ENCODE data around the gene MCEE. TPM values are rescaled to one million over a fixed set of nuclear protein-coding genes. Genes with fewer than 3 reads are reported as not detected.
"Not testable (repeated sequence)": the region's sequence is repeated elsewhere in the genome, so short reads cannot be mapped to it uniquely, and the experiment has no call there.

Gene MCEE
- total and polyA plus RNA-seq, 5 donors, result 25.0 to 44.2 (median 31.3) TPM

DNA sequence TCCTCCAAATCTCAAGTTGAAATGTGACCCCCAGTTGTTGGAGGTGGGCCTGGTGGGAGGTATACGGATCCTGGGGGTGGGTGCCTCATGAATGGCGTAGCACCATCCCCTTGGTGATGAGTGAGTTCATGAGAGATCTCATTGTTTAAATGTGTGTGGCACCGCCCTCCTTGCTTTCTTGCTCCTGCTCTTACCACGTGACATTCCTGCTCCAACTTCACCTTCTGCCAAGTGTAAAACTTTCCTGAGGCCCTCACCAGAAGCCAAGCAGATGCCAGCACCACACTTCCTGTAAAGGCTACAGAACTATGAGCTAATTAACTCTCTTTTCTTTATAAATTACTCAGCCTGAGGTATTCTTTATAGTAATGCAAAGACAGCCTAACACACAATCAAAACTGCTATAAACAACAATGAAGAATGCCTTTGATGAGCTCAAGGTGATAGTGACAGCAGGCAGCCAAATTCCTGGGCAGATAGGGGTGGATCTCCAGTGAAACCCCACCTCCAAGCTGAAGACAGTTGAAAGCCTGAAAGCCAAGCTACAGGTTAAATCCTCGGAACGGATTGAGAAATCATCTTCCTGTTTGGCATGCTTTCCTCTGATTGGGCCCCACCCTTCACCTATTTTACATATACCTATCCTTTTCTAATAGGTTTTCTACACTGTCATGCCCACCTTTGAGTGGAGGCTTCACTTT, 26.9 kb downstream of the MCEE start:
- intact Hi-C loops (cut with DNase I), result no loop called here
- H3K4me1 ChIP-seq (ENCODE audit: control insufficient read depth, insufficient read depth, low read length), result no peaks in the 10 kb centered on the region
- no peak overlapping the region for H3K27ac ChIP-seq (ENCODE audit: low read length)
- WGBS, result 74% methylated on average over 6 of the region's 6 CpGs
- H3K27me3 ChIP-seq (ENCODE audit: control insufficient read depth, insufficient read depth), result no peaks in the 10 kb centered on the region
- ATAC-seq, result no peak
- H3K9me3 ChIP-seq (ENCODE audit: control insufficient read depth, low read length), result no peaks in the 10 kb centered on the region
- no peak overlapping the region for H3K4me3 ChIP-seq (ENCODE audit: low read length)
- DNase-seq, result no peak

DNA sequence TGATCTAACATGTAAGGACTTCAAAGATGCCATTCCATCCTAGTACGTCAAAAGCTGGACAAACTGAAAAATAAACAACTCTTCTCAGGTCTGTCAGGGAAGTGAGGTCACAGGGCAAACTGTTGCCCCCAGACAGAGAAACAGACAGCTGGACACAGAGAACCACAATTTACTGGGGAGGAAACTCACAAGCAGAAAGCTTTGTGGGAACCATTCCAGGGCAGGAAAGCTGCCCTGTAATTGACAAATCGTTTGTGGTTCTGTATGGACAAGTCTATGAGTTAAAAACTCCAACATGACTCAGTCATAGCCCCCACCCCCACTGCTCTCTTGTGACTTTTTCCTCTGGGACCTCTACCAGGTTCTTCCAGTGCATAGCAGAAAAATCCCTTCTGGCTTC, 28.4 kb downstream of the MCEE start:
- DNase-seq (no peak), ATAC-seq (no peak)
- no peaks in the 10 kb centered on the region for H3K27me3 ChIP-seq (ENCODE audit: control insufficient read depth, insufficient read depth)
- H3K27ac ChIP-seq (ENCODE audit: low read length), result no peak overlapping the region
- H3K9me3 ChIP-seq (ENCODE audit: control insufficient read depth, low read length), result no peaks in the 10 kb centered on the region
- no peaks in the 10 kb centered on the region for H3K4me1 ChIP-seq (ENCODE audit: control insufficient read depth, insufficient read depth, low read length)
- H3K4me3 ChIP-seq (ENCODE audit: low read length), result no peak overlapping the region
- 43% methylated on average over 2 of the region's 2 CpGs for WGBS
- intact Hi-C loops (cut with DNase I), result no loop called here

DNA sequence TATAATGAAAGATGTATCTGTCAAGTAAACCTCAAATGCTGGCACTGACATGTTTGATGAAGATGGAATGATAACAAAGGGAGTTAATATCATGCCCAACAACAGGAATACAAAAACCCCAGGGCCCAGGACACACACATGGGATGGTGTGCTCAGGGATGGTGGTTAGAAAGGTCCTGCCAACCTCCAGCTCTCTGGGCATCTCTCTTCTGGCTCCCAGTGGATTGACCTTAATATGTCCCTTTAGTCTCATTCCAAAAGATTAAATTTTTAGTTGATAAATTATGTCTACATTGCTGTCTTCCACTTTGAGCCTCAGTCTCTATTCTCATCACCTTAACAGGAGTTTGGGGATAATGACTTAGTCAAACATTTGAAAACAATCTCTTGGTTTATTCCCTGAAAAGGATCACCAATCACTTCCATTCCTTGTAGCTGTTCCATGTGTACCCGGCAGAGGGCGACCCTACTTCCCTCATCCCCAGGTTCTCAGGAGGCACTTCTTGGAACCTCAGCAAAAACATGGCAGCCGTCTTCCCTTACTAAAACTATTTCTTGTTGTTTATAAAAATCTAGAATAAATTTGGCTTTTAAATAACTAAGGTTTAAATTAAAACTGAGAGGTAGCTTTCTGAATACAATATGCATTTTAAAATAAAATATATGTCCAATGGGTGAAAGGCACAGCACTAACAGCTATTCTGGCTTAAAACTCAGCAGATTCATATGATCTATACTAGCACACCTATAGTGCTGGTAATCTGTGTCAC, 29.6 kb downstream of the MCEE start:
- H3K4me1 ChIP-seq (ENCODE audit: control insufficient read depth, insufficient read depth, low read length), result no peaks in the 10 kb centered on the region
- no peak overlapping the region for H3K27ac ChIP-seq (ENCODE audit: low read length)
- ATAC-seq, result peak in 1 of 2 donors; percentile 63
- peak; percentile 41 to 71 (median 61) for DNase-seq
- H3K4me3 ChIP-seq (ENCODE audit: low read length), result no peak overlapping the region
- no peaks in the 10 kb centered on the region for H3K27me3 ChIP-seq (ENCODE audit: control insufficient read depth, insufficient read depth)
- 5% methylated on average over 3 of the region's 3 CpGs for WGBS
- H3K9me3 ChIP-seq (ENCODE audit: control insufficient read depth, low read length), result no peaks in the 10 kb centered on the region
- intact Hi-C loops (cut with DNase I), result no loop called here

DNA sequence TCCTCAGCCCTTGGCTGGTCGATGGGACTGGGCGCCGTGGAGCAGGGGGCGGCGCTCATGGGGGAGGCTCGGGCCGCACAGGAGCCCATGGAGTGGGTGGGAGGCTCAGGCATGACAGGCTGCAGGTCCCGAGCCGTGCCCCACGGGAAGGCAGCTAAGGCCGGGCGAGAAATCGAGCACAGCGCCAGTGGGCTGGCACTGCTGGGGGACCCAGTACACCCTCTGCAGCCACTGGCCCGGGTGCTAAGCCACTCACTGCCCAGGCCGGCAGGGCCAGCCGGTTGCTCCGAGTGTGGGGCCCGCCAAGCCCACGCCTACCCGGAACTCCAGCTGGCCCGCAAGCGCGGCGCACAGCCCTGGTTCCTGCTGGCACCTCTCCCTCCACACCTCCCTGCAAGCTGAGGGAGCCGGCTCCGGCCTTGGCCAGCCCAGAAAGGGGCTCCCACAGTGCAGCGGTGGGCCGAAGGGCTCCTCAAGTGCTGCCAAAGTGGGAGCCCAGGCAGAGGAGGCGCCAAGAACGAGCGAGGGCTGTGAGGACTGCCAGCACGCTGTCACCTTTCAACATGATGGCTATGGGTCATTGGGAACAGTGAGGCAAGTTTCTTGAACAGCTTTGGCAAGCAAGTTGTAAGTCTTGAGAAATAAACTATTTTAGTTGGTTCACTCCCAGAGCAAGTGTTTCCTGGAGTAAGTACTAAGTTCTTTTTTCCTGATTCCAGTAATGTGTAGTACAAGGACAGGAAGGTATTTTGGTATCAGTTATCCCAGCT, 37.4 kb downstream of the MCEE start:
- H3K4me3 ChIP-seq (ENCODE audit: low read length); H3K9me3 ChIP-seq (ENCODE audit: control insufficient read depth, low read length); H3K27ac ChIP-seq (ENCODE audit: low read length); H3K27me3 ChIP-seq (ENCODE audit: control insufficient read depth, insufficient read depth); intact Hi-C loops (cut with DNase I); H3K4me1 ChIP-seq (ENCODE audit: control insufficient read depth, insufficient read depth, low read length); ATAC-seq: not testable (repeated sequence)
- peak in 1 of 3 donors; percentile 40 for DNase-seq
- WGBS, result 92% methylated on average over 33 of the region's 33 CpGs

DNA sequence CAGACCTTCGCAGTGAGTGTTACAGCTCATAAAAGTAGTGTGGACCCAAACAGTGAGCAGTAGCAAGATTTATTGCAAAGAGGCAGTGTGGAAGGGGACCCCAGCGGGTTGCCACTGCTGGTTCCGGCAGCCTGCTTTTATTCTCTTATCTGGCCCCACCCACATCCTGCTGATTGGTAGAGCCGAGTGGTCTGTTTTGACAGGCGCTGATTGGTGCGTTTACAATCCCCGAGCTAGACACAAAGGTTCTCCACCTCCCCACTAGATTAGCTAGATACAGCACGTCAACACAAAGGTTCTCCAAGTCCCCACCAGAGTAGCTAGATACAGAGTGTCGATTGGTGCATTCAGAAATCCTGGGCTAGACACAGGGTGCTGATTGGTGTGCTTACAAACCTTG, 38.2 kb downstream of the MCEE start:
- ATAC-seq; H3K4me3 ChIP-seq (ENCODE audit: low read length); H3K9me3 ChIP-seq (ENCODE audit: control insufficient read depth, low read length); H3K4me1 ChIP-seq (ENCODE audit: control insufficient read depth, insufficient read depth, low read length); H3K27ac ChIP-seq (ENCODE audit: low read length); intact Hi-C loops (cut with DNase I); DNase-seq; H3K27me3 ChIP-seq (ENCODE audit: control insufficient read depth, insufficient read depth): not testable (repeated sequence)
- WGBS, result 66% methylated on average over 9 of the region's 9 CpGs

DNA sequence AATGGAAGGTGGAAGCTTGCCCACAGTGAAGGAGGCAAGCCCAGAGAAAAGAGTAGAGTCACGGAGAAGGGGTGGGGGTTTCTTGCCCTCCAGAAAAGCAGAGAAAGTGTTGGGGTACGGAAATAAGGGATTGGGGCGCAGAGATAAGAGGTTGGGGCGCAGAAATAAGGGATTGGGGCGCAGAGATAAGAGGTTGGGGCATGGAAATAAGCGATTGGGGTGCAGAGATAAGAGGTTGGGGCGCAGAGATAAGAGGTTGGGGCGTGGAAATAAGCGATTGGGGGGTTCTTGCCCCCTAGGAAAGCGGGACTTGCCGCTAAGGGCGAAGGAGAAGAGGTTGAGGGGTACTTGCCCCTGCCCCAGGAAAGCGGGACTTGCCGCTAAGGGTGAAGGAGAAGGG, 40.6 kb downstream of the MCEE start:
- intact Hi-C loops (cut with DNase I); H3K4me3 ChIP-seq (ENCODE audit: low read length); ATAC-seq; H3K9me3 ChIP-seq (ENCODE audit: control insufficient read depth, low read length); H3K27me3 ChIP-seq (ENCODE audit: control insufficient read depth, insufficient read depth); DNase-seq; H3K27ac ChIP-seq (ENCODE audit: low read length); H3K4me1 ChIP-seq (ENCODE audit: control insufficient read depth, insufficient read depth, low read length): not testable (repeated sequence)
- WGBS, result 89% methylated on average over 14 of the region's 14 CpGs

DNA sequence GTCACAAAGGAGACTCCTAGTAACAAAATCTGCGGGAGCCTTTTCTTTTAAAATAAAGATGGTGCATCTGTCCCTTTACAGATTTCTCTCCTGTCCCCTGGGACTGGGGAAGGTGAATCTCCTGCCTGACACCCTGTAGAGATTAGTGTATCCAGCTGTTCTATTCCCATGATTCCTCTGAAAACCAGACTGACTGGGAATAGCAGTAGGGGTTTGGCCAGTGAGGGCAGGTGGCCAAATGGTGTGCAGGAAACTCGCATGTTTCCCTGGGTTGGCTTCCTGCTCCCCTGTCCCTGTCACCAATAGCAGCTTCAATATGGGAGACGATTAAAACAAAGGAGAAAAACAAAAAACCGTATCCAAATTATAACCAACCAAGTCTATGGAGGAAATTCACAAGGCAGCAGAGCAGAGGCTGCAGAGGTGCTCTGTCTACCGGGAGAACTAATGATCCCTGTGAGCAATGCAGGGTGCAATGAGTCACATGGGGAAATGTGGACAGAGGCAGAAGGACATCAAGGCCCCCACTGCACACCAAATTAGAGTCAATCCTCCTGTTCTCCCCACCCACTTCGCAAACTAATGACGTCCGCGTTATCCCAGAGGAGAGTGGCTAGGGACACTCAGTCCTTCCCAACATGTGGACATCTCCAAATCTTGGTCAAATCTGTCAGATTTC, 44.6 kb downstream of the MCEE start:
- intact Hi-C loops (cut with DNase I); H3K27ac ChIP-seq (ENCODE audit: low read length); H3K4me3 ChIP-seq (ENCODE audit: low read length); ATAC-seq; H3K4me1 ChIP-seq (ENCODE audit: control insufficient read depth, insufficient read depth, low read length); H3K9me3 ChIP-seq (ENCODE audit: control insufficient read depth, low read length); H3K27me3 ChIP-seq (ENCODE audit: control insufficient read depth, insufficient read depth); DNase-seq: not testable (repeated sequence)
- 67% methylated on average over 9 of the region's 9 CpGs for WGBS

DNA sequence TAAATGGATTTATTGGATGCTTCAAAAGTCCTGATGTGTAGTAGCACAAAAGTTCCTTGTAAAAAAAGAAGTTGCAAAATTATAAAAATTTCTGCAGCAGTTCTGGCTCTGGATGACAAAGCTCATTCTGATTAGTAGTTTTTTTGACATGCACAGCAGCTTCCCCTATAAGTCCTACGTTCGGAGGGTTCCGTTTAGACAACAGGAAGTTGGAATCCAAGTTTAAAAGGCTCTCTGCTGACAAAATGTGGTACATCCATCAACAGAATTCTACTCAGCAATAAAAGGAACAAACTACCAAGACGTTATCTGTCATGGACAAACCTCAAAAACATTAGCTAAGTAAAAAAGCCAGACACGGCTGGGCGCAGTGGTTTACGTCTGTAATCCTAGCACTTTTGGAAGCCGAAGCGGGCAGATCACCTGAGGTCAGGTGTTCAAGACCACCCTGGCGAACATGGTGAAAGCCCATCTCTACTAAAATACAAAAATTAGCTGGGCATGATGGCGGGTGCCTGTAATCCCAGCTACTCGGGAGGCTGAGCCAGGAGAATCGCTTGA, 46.2 kb downstream of the MCEE start:
- DNase-seq, result peak in 1 of 3 donors; percentile 45
- intact Hi-C loops (cut with DNase I); H3K27me3 ChIP-seq (ENCODE audit: control insufficient read depth, insufficient read depth); H3K9me3 ChIP-seq (ENCODE audit: control insufficient read depth, low read length); H3K4me3 ChIP-seq (ENCODE audit: low read length); H3K4me1 ChIP-seq (ENCODE audit: control insufficient read depth, insufficient read depth, low read length); H3K27ac ChIP-seq (ENCODE audit: low read length); ATAC-seq: not testable (repeated sequence)
- 65% methylated on average over 10 of the region's 13 CpGs for WGBS

DNA sequence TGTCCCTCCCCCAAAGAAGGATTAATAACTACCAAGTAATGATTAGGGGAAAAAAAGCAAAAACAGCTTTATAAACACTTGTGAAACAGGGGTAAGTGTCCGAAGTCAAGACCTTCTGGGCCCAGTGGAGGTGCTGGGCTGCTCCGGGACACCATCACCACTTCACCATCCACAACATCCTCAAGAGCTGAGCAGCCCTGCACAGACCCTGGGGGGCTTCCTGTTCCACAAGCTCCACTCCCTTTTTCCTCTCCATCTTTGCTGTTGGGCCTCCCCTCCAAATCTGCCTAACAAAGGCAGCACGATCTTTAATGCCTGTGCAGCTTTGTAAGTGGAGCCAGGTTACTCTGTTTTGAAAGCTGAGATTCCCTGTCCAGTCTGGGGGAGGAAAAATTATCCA, 46.7 kb downstream of the MCEE start:
- DNase-seq; H3K9me3 ChIP-seq (ENCODE audit: control insufficient read depth, low read length); H3K4me1 ChIP-seq (ENCODE audit: control insufficient read depth, insufficient read depth, low read length); H3K4me3 ChIP-seq (ENCODE audit: low read length); intact Hi-C loops (cut with DNase I); H3K27ac ChIP-seq (ENCODE audit: low read length); H3K27me3 ChIP-seq (ENCODE audit: control insufficient read depth, insufficient read depth); ATAC-seq: not testable (repeated sequence)
- WGBS, result no CpG with 5 or more reads among the region's 3 CpGs

DNA sequence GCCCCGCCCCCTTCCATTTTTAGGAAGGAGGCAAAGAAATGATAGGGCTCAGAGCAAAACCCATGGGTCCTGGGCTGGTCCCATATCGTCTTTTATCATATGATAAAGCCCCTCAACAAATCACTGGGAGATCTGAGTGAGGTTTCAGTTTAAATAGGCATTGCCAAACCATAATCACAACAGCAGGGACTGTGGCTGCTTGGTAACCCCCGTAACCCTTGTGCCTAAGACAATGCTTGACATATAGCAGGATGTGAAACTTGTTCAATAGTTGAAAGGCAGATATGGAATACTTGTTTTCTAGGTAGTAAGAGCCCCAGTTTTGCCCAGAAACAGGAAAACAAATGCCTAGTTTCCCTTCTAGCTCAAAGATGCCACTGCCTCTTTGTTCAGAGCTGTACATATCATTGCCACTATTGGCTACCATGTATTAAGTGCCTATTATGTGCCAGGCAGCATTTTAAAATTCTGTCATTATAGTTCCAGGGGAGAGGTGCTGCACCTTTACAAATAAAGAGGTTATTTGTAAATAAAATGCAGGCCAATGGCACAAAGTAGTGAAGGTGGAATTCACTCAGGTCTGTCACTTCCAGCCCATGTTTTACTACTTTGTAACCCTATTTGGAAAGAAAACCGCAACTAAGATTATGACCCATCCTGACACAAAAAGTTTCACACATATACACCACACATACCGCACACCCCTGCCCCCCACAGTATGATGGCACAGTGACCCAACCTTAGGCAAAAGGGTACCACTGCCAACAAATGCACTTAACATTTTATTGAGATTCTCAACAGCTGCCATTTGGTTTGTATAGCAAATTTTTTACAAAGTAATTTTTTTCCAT, 47.4 kb downstream of the MCEE start:
- no peaks in the 10 kb centered on the region for H3K9me3 ChIP-seq (ENCODE audit: control insufficient read depth, low read length)
- 78% methylated on average over 5 of the region's 5 CpGs for WGBS
- no peak overlapping the region for H3K27ac ChIP-seq (ENCODE audit: low read length)
- no peaks in the 10 kb centered on the region for H3K4me1 ChIP-seq (ENCODE audit: control insufficient read depth, insufficient read depth, low read length)
- intact Hi-C loops (cut with DNase I), result no loop called here
- DNase-seq (no peak), ATAC-seq (no peak)
- H3K27me3 ChIP-seq (ENCODE audit: control insufficient read depth, insufficient read depth), result no peaks in the 10 kb centered on the region
- H3K4me3 ChIP-seq (ENCODE audit: low read length), result no peak overlapping the region

Measured in right cardiac atrium (tissue), 5 donors.